Subcutaneous adipose tissue (tissue), 4 donors: ENCODE measurements around the gene OSBPL9. TPM values are rescaled to one million over a fixed set of nuclear protein-coding genes. Genes with fewer than 3 reads are reported as not detected.

ENCODE experiments used
- total RNA-seq, 4 donors: library from RNA; depleted of rRNA; stranded (reverse); fragments of >200 nt; gene quantifications; one replicate each; pipeline ENCODE4 v1.1.0, GENCODE V29; 2016
- TF ChIP-seq, protein P1 (sequence below): fragments of 450-650 bp; IDR thresholded peaks from one replicate; pipeline ENCODE4 v1.5.1; 2016; ENCODE audit warnings: low read depth, mild to moderate bottlenecking, control low read depth, antibody characterized with exemption, moderate library complexity

OSBPL9 gene
- total RNA-seq, 4 donors from 2014 or later: 75.2 to 197 (median 96.6) TPM

DNA sequence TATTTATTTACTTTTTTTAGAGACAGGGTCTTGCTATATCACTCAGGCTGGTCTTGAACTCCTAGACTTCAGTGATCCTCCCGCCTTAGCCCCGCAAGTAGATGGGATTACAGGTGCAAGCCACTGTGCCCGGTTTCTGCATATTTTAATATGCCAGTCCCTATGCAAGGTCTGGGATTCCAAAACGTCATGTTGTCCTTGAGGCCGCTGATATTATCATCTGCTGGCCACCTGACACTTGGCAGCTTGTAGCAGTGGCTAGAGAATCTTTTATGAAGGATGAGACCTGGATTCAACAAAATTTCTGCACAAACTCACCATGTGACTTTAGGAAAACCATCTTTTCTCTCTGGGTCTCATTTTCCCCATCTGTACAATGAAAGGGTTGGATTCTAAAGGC is 32.9 kb upstream of the OSBPL9 start:
- TF ChIP-seq, protein P1, sequence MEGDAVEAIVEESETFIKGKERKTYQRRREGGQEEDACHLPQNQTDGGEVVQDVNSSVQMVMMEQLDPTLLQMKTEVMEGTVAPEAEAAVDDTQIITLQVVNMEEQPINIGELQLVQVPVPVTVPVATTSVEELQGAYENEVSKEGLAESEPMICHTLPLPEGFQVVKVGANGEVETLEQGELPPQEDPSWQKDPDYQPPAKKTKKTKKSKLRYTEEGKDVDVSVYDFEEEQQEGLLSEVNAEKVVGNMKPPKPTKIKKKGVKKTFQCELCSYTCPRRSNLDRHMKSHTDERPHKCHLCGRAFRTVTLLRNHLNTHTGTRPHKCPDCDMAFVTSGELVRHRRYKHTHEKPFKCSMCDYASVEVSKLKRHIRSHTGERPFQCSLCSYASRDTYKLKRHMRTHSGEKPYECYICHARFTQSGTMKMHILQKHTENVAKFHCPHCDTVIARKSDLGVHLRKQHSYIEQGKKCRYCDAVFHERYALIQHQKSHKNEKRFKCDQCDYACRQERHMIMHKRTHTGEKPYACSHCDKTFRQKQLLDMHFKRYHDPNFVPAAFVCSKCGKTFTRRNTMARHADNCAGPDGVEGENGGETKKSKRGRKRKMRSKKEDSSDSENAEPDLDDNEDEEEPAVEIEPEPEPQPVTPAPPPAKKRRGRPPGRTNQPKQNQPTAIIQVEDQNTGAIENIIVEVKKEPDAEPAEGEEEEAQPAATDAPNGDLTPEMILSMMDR: no peak

DNA sequence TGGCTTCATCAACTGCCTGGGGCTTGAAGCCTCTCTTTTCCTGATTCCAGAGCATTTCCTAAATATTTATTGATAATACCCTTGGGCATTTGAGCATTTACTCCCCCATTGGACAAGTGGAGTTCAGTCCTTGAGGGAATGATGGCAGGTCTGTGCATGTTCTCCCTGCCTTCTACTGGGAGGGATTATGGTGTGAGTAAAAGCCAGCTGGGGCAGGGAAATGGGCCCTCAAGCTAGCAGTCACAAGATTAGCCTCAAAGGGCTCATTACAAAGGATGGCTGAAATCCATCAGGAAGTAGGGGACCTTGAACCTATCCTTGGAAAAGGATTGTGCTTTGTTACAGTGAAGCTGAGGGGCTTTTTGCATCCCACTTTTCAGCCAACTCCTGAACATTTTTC is 24.2 kb upstream of the OSBPL9 start:
- TF ChIP-seq, protein P1: no peak

DNA sequence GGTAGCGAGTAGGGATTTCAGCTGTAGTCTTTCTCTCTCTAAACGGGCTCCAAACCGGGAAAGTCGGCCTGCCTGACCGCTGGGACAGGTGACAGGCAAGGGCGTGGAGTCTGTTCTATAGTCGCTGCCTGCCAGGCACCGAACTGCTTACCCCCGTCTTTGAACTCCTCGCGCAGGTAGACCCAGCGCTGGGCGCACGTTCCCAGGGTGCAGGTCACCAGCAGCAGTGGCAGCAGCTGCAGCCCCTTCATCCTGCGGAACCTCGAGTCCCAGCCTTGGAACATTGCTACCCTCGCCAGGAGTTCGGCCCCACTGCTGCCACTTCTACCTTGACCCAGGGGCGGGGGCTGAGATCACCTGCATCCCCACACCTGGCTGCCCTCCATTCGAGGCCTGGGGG is 22.2 kb upstream of the OSBPL9 start:
- TF ChIP-seq, protein P1: no peak

DNA sequence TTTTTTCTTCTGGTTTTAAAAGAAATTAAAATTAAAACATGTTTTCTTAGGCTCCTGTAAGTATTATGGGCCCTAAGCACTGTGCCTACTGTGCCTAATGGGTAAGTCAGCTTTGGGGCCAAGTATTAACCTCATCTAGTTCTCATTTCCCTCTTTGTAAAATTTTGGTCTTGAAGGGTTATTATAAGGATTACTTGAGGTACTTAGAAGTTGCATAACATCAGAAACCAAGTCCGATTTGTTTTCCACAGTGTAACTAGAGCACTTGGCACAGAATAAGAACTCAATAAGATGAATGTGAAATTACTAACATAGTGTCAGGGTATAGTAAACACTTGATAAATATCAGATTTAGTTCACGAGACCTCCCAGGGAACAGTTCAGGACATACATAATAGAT is 16.4 kb upstream of the OSBPL9 start:
- TF ChIP-seq, protein P1: no peak

DNA sequence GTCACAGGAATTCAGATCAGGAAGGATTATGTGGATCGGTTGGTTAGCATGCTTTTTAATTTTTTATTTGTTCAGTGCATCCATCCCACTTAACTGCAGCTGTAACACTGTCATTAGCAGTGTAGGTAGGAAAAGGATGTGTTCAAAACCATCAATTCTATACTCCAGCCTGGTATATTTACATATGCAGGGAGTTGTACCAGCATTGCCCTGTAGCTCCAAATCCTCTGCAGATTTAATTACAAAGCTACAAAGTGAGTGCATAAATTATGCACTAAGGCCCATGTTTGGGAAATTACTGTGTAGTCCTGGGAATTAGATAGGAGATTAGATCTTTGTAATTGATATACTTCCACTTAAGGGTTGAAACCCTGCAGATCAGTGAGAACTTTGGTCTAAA is 15.9 kb upstream of the OSBPL9 start:
- TF ChIP-seq, protein P1: no peak

DNA sequence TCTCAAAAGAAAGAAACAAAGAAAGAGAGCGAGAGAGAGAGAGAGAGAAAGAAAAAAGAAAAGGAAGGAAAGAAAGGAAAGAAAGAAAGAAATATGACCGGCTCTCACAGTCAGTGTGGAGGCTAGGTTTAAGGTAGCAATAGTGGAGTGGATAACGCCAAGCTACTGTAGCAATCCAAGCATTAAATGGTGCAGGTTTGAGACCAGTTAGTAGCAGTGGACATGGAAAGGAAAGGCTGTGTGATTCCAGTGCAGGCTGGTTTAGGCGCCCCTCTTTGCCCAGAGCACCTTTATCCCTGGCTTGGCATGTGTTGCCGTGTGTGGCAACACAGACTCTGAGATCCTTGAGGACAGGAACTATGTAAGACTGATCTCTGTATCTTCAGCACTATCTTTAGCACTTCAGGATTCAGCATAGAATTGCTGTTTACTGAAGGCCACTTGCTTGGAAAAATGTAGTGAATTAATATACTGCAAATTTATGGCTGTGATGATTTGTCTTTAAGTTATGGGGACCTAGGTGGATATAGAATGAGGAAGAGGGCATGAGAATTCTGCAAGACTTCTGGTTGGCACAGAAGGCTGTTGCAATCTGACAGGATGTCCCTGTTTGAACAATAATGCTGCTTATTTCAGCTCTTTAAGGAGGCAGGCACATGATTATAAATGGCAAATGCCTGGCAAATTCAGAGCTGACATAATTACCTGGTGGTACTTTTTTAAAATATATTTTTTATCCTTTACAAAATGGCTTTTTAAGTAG is 10.8 kb upstream of the OSBPL9 start:
- TF ChIP-seq, protein P1: no peak

DNA sequence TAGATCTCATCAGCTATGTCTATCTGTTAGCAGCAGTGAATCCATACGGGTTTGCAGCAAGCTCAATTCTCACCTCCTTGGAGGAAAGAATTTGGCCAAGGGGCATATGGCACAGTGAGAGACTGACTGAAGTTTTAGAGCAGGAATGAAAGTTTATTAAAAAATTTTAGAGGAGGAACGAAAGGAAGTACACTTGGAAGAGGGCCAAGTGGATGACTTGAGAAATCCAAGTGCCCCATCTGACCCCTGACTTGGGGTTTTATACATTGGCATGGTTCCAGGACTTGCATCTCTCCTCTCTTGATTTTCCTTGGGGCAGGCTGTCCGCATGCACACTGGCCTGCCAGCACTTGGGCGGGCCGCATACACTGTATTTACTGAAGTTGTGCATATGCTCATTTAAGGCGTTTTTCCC is 9.2 kb upstream of the OSBPL9 start:
- TF ChIP-seq, protein P1: no peak
